DND-41 (cell line): ENCODE results near the gene ANTXR2.

Source experiments
- ATAC-seq: fragments of 200-7000 bp; cut with Tn5 transposase; 3 replicates; pipeline ENCODE4 v1.9.1; 2021; ENCODE audit warnings: low read depth; ENCODE audit not compliant: insufficient read depth
- DNase-seq: peaks from one replicate; pipeline ENCODE4 v3.0.0-alpha.2; 2020
- H2AFZ ChIP-seq: 2 replicates; pipeline ENCODE4 v1.6.0; 2012; ENCODE audit warnings: low read depth, low read length
- H3K27ac ChIP-seq: 2 replicates; pipeline ENCODE4 v1.5.1; 2012; ENCODE audit warnings: low read length, inconsistent platforms
- H3K27me3 ChIP-seq: fragments of 200-600 bp; sonication (generic); 2 replicates; pipeline ENCODE4 v1.6.0; 2012; ENCODE audit warnings: low read length, mild to moderate bottlenecking, inconsistent platforms; ENCODE audit not compliant: insufficient read depth, poor library complexity
- H3K36me3 ChIP-seq: 2 replicates; pipeline ENCODE4 v1.5.1; 2012; ENCODE audit warnings: low read length, inconsistent platforms; ENCODE audit not compliant: insufficient read depth
- H3K4me1 ChIP-seq: 2 replicates; pipeline ENCODE4 v1.5.1; 2012; ENCODE audit warnings: mild to moderate bottlenecking, low read length; ENCODE audit not compliant: insufficient read depth
- H3K4me2 ChIP-seq: 2 replicates; pipeline ENCODE4 v1.6.0; 2012; ENCODE audit warnings: mild to moderate bottlenecking, moderate library complexity, low read length, inconsistent platforms; ENCODE audit not compliant: insufficient read depth
- H3K4me3 ChIP-seq, 2 experiments: fragments of 200-600 bp in 1 of 2; shearing (Covaris generic) in 1 of 2; 2 replicates each; pipeline ENCODE4 v1.5.1; 2012 to 2016; ENCODE audit warnings: inconsistent platforms in 2 of 2, low read length in 2 of 2, mild to moderate bottlenecking in 2 of 2, low read depth in 1 of 2, moderate library complexity in 1 of 2
- H3K79me2 ChIP-seq: 2 replicates; pipeline ENCODE4 v1.6.0; 2012; ENCODE audit warnings: low read length, inconsistent platforms; ENCODE audit not compliant: insufficient read depth
- H3K9ac ChIP-seq: 2 replicates; pipeline ENCODE4 v1.6.0; 2012; ENCODE audit warnings: low read depth, mild to moderate bottlenecking, inconsistent platforms, low read length, moderate library complexity
- H3K9me3 ChIP-seq: 2 replicates; pipeline ENCODE4 v1.5.1; 2012; ENCODE audit warnings: low read length, moderate library complexity, mild to moderate bottlenecking, inconsistent platforms; ENCODE audit not compliant: insufficient read depth, severe bottlenecking
- H4K20me1 ChIP-seq: 2 replicates; pipeline ENCODE4 v1.6.0; 2012; ENCODE audit warnings: low read length; ENCODE audit not compliant: insufficient read depth
- CTCF ChIP-seq: IDR thresholded peaks from 2 replicates; pipeline ENCODE4 v1.5.1; 2012; ENCODE audit warnings: borderline replicate concordance, low read length, moderate library complexity, mild to moderate bottlenecking; ENCODE audit not compliant: poor library complexity, severe bottlenecking; ENCODE audit errors: extremely low read depth
- EZH2 ChIP-seq: IDR thresholded peaks from 3 replicates; pipeline ENCODE4 v1.6.1; 2012; ENCODE audit warnings: borderline replicate concordance, low read depth, mild to moderate bottlenecking, moderate library complexity, low read length, inconsistent platforms; ENCODE audit not compliant: severe bottlenecking

The ANTXR2 gene

GRCh38 chr4:80079255-80079923 lies 6.4 kb upstream of the ANTXR2 start:
- H3K79me2 ChIP-seq: no peaks in the 10 kb centered on the region
- H3K9ac ChIP-seq: no peak overlapping the region
- H3K9me3 ChIP-seq: no peaks in the 10 kb centered on the region
- DNase-seq (peak; percentile 36), ATAC-seq (peak; percentile 53; the same call in 2 of the 3 replicates)
- no peak for TF ChIP-seq EZH2
- TF ChIP-seq CTCF: no peak
- no peak overlapping the region for H3K4me3 ChIP-seq
- H3K27me3 ChIP-seq: no peaks in the 10 kb centered on the region
- no peak overlapping the region for H3K4me2 ChIP-seq
- H3K36me3 ChIP-seq: no peaks in the 10 kb centered on the region
- H2AFZ ChIP-seq: no peak overlapping the region
- no peaks in the 10 kb centered on the region for H4K20me1 ChIP-seq
- no peak overlapping the region for H3K27ac ChIP-seq
- peaks cover 18% of the 10 kb centered on the region for H3K4me1 ChIP-seq

GRCh38 chr4:80078346-80079092 lies 5.5 kb upstream of the ANTXR2 start:
- H3K27ac ChIP-seq: no peak overlapping the region
- H2AFZ ChIP-seq: no peak overlapping the region
- H3K9ac ChIP-seq: no peak overlapping the region
- ATAC-seq: no peak
- H3K4me2 ChIP-seq: no peak overlapping the region
- TF ChIP-seq CTCF: no peak
- TF ChIP-seq EZH2: no peak
- H3K79me2 ChIP-seq: peaks cover 2% of the 10 kb centered on the region; the same call in 1 of the 2 replicates
- DNase-seq: no peak
- H3K9me3 ChIP-seq: no peaks in the 10 kb centered on the region
- H3K27me3 ChIP-seq: no peaks in the 10 kb centered on the region
- H3K4me1 ChIP-seq: peaks cover 26% of the 10 kb centered on the region
- H3K4me3 ChIP-seq: no peak overlapping the region
- H4K20me1 ChIP-seq: no peaks in the 10 kb centered on the region
- no peaks in the 10 kb centered on the region for H3K36me3 ChIP-seq

- H4K20me1 ChIP-seq: no peaks in the 10 kb centered on the region
- no peak overlapping the region for H3K27ac ChIP-seq
- no peak for TF ChIP-seq EZH2
- TF ChIP-seq CTCF: no peak
- no peak overlapping the region for H3K9ac ChIP-seq
- peaks cover 11% of the 10 kb centered on the region for H3K79me2 ChIP-seq
- H3K4me2 ChIP-seq: no peak overlapping the region
- H3K27me3 ChIP-seq: no peaks in the 10 kb centered on the region
- H3K4me3 ChIP-seq: no peak overlapping the region
- ATAC-seq (no peak), DNase-seq (no peak)
- no peaks in the 10 kb centered on the region for H3K9me3 ChIP-seq
- H2AFZ ChIP-seq: no peak overlapping the region
- no peaks in the 10 kb centered on the region; the same call in 1 of the 2 replicates for H3K36me3 ChIP-seq
- H3K4me1 ChIP-seq: peaks cover 30% of the 10 kb centered on the region
These were observed 4.6 kb upstream of the ANTXR2 start for GRCh38 chr4:80077639-80078038.
